Measurements from ENCODE around the gene GPD2. TPM values are rescaled to one million over a fixed set of nuclear protein-coding genes. Genes with fewer than 3 reads are reported as not detected.

GPD2 gene
- total and polyA plus RNA-seq, 2 donors (not counting 1 experiment from before 2014, with no cell fraction given) = 5.1 to 26.8 TPM

GRCh38 chr2:156553714-156554442 is 117.7 kb downstream of the GPD2 start:
- no peak for DNase-seq
- no peaks in the 10 kb centered on the region for H3K27me3 Mint-ChIP-seq
- intact Hi-C loops (cut with micrococcal nuclease) = no loop called here
- Histone ChIP-seq H3K4me3 (ENCODE audit: control extremely low read depth in 1 of 5, extremely low read depth in 1 of 5, insufficient read depth in 1 of 5, low read depth in 2 of 5, low read length in 4 of 5) (no peak overlapping the region), H3K9me3 (ENCODE audit: control extremely low read depth in 1 of 3, control insufficient read depth in 2 of 3, insufficient read depth in 1 of 3, low read length in 2 of 3) (no peaks in the 10 kb centered on the region), H3K36me3 (replicated peaks in 1 of 2; ENCODE audit: control extremely low read depth in 1 of 2, control insufficient read depth in 1 of 2, extremely low read depth in 1 of 2, insufficient read depth in 2 of 2, low read length in 1 of 2) (peaks cover 7 to 10% of the 10 kb centered on the region in 2 experiments), H3K79me2 (ENCODE audit: control insufficient read depth, insufficient read depth, low read length) (no peaks in the 10 kb centered on the region), H3K4me1 (ENCODE audit: control insufficient read depth in 2 of 2, insufficient read depth in 2 of 2, low read length in 2 of 2) (no peaks in the 10 kb centered on the region), H3K27me3 (replicated peaks in 1 of 4; ENCODE audit: control extremely low read depth in 1 of 4, control insufficient read depth in 3 of 4, insufficient read depth in 4 of 4, low read length in 3 of 4) (no peaks in the 10 kb centered on the region), H4K20me1 (ENCODE audit: control insufficient read depth, insufficient read depth, low read length, poor library complexity, severe bottlenecking) (no peaks in the 10 kb centered on the region), H2AFZ (ENCODE audit: insufficient read depth, low read depth, low read length, poor library complexity, severe bottlenecking) (no peak overlapping the region), H3K9ac (ENCODE audit: low read length) (no peak overlapping the region), H3K4me2 (replicated peaks; ENCODE audit: low read depth, low read length, poor library complexity, severe bottlenecking) (no peak overlapping the region), H3K27ac (ENCODE audit: low read length in 2 of 2) (no peak overlapping the region)
- H3K4me1 Mint-ChIP-seq = no peaks in the 10 kb centered on the region
- H3K9me3 Mint-ChIP-seq (ENCODE audit: insufficient read depth) = no peaks in the 10 kb centered on the region
- TF ChIP-seq CTCF (IDR thresholded peaks at IDR 0.05) (no peak), EZH2 (IDR thresholded peaks at IDR 0.05; ENCODE audit: borderline replicate concordance, insufficient read depth, low read depth, low read length, poor library complexity, severe bottlenecking) (no peak)
- no peak for ATAC-seq (ENCODE audit: low read depth)
- CTCF ChIA-PET = interaction anchor here (1.5 kb wide), 1 partner anchor 219 kb away, joined by 4 read pairs; no protein-coding TSS in a partner anchor
- POLR2A ChIA-PET = no interaction called here
- no peak overlapping the region for H3K4me3 Mint-ChIP-seq
- no peak overlapping the region for H3K27ac Mint-ChIP-seq

DNA sequence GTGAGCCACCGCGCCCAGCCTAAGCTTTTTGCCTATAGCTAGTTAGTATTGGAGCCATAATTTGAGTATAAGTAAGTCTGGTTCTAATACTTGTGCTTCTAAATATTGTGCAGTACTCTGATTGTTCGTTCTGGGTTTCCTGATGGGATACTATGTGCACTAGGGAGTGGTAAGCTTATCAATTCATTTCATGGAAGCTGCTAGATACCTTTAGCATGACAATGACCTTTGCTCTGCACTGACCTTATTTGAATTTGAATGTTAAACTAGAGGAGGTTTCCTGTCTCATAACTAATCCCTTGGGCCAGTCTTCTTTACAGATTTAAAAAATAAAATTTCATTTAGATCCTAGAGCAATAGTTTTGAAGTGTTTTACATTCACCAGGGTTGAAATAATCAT is 125.1 kb downstream of the GPD2 start:
- H3K9me3 ChIP-seq (ENCODE audit: control extremely low read depth in 1 of 3, control insufficient read depth in 2 of 3, insufficient read depth in 1 of 3, low read length in 2 of 3) = no peaks in the 10 kb centered on the region
- peaks cover 10% of the 10 kb centered on the region in 2 experiments for H3K36me3 ChIP-seq (replicated peaks in 1 of 2; ENCODE audit: control extremely low read depth in 1 of 2, control insufficient read depth in 1 of 2, extremely low read depth in 1 of 2, insufficient read depth in 2 of 2, low read length in 1 of 2)
- no peak overlapping the region for H2AFZ ChIP-seq (ENCODE audit: insufficient read depth, low read depth, low read length, poor library complexity, severe bottlenecking)
- Mint-ChIP-seq H3K9me3 (ENCODE audit: insufficient read depth) (no peaks in the 10 kb centered on the region), H3K4me1 (no peaks in the 10 kb centered on the region), H3K4me3 (no peak overlapping the region), H3K27ac (no peak overlapping the region), H3K27me3 (no peaks in the 10 kb centered on the region)
- intact Hi-C loops (cut with micrococcal nuclease) = no loop called here
- no peak overlapping the region for H3K27ac ChIP-seq (ENCODE audit: low read length in 2 of 2)
- POLR2A ChIA-PET = no interaction called here
- no peaks in the 10 kb centered on the region for H3K79me2 ChIP-seq (ENCODE audit: control insufficient read depth, insufficient read depth, low read length)
- ATAC-seq (ENCODE audit: low read depth) (no peak), DNase-seq (no peak)
- CTCF ChIA-PET = no interaction called here
- H3K27me3 ChIP-seq (replicated peaks in 1 of 4; ENCODE audit: control extremely low read depth in 1 of 4, control insufficient read depth in 3 of 4, insufficient read depth in 4 of 4, low read length in 3 of 4) = no peaks in the 10 kb centered on the region
- H4K20me1 ChIP-seq (ENCODE audit: control insufficient read depth, insufficient read depth, low read length, poor library complexity, severe bottlenecking) = no peaks in the 10 kb centered on the region
- no peak for TF ChIP-seq EZH2 (IDR thresholded peaks at IDR 0.05; ENCODE audit: borderline replicate concordance, insufficient read depth, low read depth, low read length, poor library complexity, severe bottlenecking)
- TF ChIP-seq CTCF (IDR thresholded peaks at IDR 0.05) = no peak
- H3K4me1 ChIP-seq (ENCODE audit: control insufficient read depth in 2 of 2, insufficient read depth in 2 of 2, low read length in 2 of 2) = no peaks in the 10 kb centered on the region
- no peak overlapping the region for H3K4me2 ChIP-seq (replicated peaks; ENCODE audit: low read depth, low read length, poor library complexity, severe bottlenecking)
- WGBS (ENCODE audit: insufficient coverage) = 100% methylated on average over 3 of the region's 3 CpGs
- no peak overlapping the region for H3K9ac ChIP-seq (ENCODE audit: low read length)
- H3K4me3 ChIP-seq (ENCODE audit: control extremely low read depth in 1 of 5, extremely low read depth in 1 of 5, insufficient read depth in 1 of 5, low read depth in 2 of 5, low read length in 4 of 5) = no peak overlapping the region
